ENCODE results near the gene KCMF1. TPM values are rescaled to one million over a fixed set of nuclear protein-coding genes. Genes with fewer than 3 reads are reported as not detected.
A peak's percentile ranks its signal among the peaks of the same experiment; 100 is the strongest.

Gene KCMF1
- total RNA-seq, 1 donor from 2014 or later = 83.3 TPM

- DNase-seq = peak; percentile 80
- intact Hi-C loops (cut with DNase I) = no loop called here
- peak; percentile 70 for ATAC-seq (ENCODE audit: poor library complexity)
Measured at GRCh38 chr2:84970210-84970867, 622 bp upstream of the KCMF1 start.

GRCh38 chr2:84971510-84972206 is 697 bp downstream of the KCMF1 start:
- DNase-seq = peak; percentile 75
- ATAC-seq (ENCODE audit: poor library complexity) = peak; percentile 50
- intact Hi-C loops (cut with DNase I) = no loop called here

DNA sequence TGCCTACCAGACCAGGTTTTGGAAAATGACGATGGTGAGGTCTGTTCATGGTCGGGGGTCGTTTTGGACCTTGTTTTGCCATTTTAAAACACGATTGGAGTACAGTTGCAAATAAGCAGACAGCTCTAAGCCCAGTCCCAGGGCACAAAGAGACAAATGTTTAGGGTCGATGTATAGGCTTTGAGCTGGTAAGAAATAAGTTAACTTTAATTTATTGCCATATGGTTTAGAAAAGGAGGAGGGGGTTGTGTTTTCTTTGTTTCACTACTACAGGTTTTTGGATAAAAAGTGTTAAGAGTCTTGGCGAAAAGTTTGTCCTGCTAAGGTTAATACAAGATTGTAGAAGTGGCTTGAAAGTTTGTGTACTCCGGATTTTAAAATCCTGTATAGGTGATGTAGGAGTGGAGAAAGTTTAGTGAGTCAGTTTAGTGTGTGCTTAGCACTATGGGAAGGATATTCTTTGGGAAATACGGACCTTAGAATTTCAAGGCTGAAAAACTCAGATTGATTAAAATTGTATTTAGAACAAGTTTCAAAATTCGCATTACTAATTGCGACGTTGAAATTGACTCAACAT is 1.3 kb downstream of the KCMF1 start:
- ATAC-seq (ENCODE audit: poor library complexity) (no peak), DNase-seq (no peak)
- intact Hi-C loops (cut with DNase I) = no loop called here

GRCh38 chr2:84972932-84973331 is 2.0 kb downstream of the KCMF1 start:
- ATAC-seq (ENCODE audit: poor library complexity) (no peak), DNase-seq (no peak)
- intact Hi-C loops (cut with DNase I) = no loop called here

DNA sequence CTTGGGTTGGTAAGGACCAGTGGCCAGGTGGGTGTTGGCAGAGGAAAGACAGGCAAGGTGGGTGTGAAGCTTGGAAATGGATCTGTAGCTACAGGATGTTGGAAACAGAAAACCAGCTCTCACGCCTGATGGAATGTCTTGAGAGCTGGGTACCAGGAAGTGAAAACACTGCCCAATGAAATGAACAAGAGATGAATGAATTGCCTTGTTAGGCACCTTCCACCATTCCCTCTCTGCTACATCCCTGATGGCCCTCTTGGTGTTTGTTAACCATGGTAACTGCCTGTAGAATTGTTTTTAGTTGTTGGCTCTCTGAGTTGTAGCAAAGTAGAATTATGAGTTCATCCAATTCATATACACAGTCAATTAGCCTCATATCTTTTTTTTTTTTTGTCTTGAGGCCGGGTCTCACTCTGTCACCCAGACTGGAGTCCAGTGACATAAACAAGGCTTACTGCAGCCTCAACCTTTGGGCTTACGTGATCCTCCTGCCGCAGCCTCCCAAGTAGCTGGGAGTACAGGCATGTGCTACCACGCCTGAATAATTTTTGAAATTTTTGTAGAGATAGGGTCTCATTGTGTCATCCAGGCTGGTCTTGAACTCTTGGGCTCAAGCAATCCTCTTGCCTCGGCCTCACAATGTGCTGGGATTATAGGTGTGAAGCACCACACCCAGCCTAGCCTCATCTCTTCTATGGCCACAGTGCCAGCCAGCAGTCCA is 9.5 kb downstream of the KCMF1 start:
- ATAC-seq (ENCODE audit: poor library complexity) (no peak), DNase-seq (no peak)
- intact Hi-C loops (cut with DNase I) = no loop called here

- ATAC-seq (ENCODE audit: poor library complexity) (no peak), DNase-seq (no peak)
- intact Hi-C loops (cut with DNase I) = no loop called here
Measured at GRCh38 chr2:84986018-84986417, 15.1 kb downstream of the KCMF1 start.

GRCh38 chr2:84989422-84989821 is 18.5 kb downstream of the KCMF1 start:
- intact Hi-C loops (cut with DNase I) = no loop called here
- no peak for DNase-seq
- ATAC-seq (ENCODE audit: poor library complexity) = no peak

GRCh38 chr2:84989927-84990326 is 19.0 kb downstream of the KCMF1 start:
- DNase-seq (no peak), ATAC-seq (ENCODE audit: poor library complexity) (no peak)
- intact Hi-C loops (cut with DNase I) = no loop called here

DNA sequence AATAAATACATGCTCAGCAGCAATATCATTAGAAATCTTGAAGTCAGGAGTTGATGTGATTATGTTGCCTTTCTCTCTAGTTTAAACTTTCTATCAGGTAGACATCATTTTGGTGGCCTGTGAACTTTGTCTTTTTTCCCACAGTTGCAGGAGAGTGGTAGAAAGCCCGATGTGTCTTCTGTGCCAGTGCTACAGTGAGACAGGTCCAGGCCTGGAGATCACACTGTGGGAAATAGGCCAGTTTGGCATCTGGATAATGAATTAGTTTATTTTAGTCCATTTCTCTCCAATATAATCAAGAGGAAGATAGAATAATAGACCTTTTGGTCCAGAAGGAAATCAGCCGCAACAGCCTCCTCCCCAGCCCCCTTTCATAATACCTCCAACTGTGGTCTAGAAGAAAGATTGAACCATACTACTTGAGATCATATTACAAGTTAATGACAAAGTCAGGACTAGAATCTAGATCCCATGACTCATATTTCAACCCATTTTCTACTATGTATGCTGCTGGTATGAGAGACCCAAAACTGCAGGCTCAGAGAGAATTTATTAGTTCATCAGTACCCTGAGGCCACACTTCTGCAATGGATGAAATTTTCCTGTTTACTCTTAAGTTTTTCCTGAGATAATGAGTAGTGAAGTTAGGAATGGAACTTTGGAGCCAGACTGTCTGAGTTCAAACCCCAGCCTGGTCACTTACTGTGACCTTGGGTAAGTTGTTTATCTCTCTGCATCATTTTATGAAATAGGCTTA is 20.6 kb downstream of the KCMF1 start:
- ATAC-seq (ENCODE audit: poor library complexity) (peak; percentile 26), DNase-seq (no peak)
- intact Hi-C loops (cut with DNase I) = no loop called here

GRCh38 chr2:84995826-84996225 is 24.9 kb downstream of the KCMF1 start:
- intact Hi-C loops (cut with DNase I) = no loop called here
- ATAC-seq (ENCODE audit: poor library complexity) = no peak
- no peak for DNase-seq

DNA sequence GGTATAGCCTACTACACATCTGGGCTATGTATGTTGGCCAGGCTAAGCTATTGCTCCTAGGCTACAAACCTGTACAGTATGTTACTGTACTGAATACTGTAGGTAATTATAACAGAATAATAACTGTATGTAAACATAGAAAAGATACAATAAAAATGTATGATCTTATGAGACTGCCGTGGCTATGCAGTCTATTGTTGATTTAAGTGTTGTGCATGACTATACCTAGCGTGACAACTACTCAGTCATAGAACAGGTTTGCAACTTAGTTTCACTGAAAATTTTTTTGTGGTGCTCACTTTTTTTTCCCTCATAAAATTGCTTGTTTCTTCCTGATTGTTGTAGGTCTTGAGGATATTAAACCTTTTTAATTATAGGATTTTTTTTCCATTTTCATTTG is 25.9 kb downstream of the KCMF1 start:
- no peak for ATAC-seq (ENCODE audit: poor library complexity)
- intact Hi-C loops (cut with DNase I) = no loop called here
- no peak for DNase-seq

DNA sequence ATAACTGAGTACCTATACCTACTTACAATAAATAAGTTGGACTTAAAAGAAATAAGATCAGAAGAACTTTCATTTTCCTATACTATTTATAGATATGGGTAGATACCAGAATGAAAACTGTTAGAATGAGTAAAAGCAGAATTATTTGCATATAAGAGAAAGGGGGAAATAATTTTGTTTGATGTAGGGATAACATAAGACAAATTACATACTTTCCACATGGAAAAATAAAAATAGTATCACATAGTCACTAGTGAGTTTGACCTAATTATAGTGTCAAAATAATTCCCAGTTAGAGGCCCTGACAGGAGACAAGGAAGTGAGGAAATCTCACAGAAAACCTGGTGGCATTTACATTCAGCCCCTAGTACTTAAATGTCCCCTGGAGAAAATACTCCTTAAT is 28.6 kb downstream of the KCMF1 start:
- no peak for ATAC-seq (ENCODE audit: poor library complexity)
- DNase-seq = no peak
- intact Hi-C loops (cut with DNase I) = no loop called here

DNA sequence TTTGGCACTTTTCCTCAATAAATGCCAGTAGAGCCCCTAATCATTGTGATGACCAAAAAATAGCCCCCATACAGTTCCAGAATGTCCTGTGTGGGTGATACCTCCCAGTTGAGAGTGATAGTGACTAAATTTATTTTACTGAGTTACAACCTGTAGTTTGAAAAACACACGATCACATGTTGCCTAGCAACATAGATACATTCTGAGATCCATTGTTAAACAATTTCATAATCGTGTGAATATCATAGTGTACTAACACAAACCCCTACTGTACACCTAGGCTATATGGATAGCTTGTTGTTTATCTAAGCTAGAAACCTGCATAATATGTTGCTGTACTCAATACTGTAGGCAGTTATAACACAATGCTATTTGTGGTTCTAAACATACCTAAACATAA is 30.6 kb downstream of the KCMF1 start:
- ATAC-seq (ENCODE audit: poor library complexity) (peak; percentile 23), DNase-seq (no peak)
- intact Hi-C loops (cut with DNase I) = no loop called here

DNA sequence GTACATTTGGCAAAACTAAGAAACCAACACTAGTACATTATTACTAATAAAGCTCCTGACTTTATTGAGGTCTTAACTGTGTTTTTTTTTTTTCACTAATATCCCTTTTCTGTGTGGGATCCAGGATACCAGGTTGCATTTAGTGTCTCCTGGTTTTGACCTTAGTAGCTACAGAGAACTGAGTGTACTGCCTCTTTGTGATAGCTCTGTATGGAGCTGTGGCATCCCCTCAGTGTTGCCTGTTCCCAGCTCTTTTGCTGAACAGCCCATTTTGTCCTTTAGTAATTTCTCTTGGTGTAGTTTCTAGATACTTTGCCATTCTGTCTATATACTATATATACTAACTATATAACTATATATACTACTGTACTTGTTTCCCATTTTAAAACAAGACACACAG is 31.6 kb downstream of the KCMF1 start:
- peak; percentile 77 for ATAC-seq (ENCODE audit: poor library complexity)
- intact Hi-C loops (cut with DNase I) = no loop called here
- no peak for DNase-seq

GRCh38 chr2:85008252-85008651 is 37.3 kb downstream of the KCMF1 start:
- ATAC-seq (ENCODE audit: poor library complexity) (no peak), DNase-seq (no peak)
- intact Hi-C loops (cut with DNase I) = no loop called here

DNA sequence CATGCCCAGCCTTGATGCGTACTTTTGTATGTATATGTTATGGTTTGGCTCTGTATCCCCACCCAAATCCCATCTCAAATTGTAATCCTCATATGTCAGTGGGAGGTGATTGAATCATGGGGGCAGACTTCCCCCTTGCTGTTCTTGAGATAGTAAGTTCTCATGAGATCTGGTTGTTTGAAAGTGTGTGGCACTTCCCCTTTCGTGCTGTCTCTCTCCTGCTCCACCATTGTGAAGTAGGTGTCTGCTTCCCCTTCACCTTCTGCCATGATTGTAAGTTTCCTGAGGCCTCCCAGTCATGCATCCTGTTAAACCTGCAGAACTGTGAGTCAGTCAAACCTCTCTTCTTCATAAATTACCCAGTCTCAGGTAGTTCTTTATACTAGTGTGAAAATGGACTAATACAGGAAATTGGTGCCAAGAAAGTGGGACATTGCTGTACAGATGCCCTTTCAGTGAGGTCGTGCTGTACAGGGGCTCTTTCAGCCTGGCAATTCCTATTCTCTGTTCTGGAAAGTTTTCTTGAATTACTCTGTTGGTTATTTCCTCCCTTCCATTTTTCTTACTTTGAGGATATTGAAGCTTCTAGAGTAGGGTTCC is 38.2 kb downstream of the KCMF1 start:
- DNase-seq (no peak), ATAC-seq (ENCODE audit: poor library complexity) (no peak)
- intact Hi-C loops (cut with DNase I) = no loop called here

DNA sequence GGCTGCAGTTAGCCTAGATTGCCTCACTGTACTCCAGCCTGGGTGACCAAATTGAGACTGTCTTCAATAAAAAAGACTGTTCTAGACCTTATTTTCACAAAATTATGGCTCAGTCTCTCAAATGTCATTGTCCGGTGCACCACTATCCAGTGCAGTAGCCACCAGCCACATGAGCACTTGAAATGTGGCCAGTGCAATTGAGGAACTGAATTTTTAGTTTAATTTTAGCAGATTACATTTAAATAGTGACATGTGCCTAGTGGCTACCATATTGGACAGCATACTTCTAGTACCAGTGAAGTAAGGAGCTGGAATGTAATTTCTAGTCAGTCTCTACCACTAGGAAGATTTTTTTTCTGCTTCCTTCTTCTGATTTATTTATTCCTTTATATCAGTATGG is 39.4 kb downstream of the KCMF1 start:
- ATAC-seq (ENCODE audit: poor library complexity) (no peak), DNase-seq (no peak)
- intact Hi-C loops (cut with DNase I) = no loop called here

DNA sequence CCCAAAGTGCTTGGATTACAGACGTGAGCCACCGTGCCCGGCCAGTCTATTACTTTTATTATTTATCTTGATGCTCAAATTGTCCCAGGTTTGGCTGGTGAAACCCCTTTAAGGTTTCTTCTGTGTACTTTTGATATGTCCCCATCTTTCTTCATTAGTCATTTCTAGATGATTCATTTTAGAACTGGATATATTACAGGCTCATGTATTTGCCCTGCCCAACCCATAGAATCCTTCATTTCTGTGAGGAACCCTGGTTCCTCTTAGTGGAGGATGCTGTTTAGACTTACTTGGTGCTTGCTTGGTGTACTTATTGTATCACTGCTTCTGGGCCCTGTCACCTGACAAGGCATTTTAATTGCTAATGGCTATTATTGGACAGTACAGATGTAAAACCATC is 40.1 kb downstream of the KCMF1 start:
- intact Hi-C loops (cut with DNase I) = no loop called here
- DNase-seq (no peak), ATAC-seq (ENCODE audit: poor library complexity) (no peak)

GRCh38 chr2:85011747-85012146 is 40.8 kb downstream of the KCMF1 start:
- no peak for ATAC-seq (ENCODE audit: poor library complexity)
- no peak for DNase-seq
- intact Hi-C loops (cut with DNase I) = no loop called here
